ENCODE measurements around the gene PTPRR.
"Not testable (repeated sequence)": the region's sequence is repeated elsewhere in the genome, so short reads cannot be mapped to it uniquely, and the experiment has no call there.

The PTPRR gene

GRCh38 chr12:70812136-70812535, 108.4 kb downstream of the PTPRR start:
- H3K4me3 ChIP-seq (replicated peaks; ENCODE audit: low read depth, low read length) = no peak overlapping the region
- TF ChIP-seq, protein P1, sequence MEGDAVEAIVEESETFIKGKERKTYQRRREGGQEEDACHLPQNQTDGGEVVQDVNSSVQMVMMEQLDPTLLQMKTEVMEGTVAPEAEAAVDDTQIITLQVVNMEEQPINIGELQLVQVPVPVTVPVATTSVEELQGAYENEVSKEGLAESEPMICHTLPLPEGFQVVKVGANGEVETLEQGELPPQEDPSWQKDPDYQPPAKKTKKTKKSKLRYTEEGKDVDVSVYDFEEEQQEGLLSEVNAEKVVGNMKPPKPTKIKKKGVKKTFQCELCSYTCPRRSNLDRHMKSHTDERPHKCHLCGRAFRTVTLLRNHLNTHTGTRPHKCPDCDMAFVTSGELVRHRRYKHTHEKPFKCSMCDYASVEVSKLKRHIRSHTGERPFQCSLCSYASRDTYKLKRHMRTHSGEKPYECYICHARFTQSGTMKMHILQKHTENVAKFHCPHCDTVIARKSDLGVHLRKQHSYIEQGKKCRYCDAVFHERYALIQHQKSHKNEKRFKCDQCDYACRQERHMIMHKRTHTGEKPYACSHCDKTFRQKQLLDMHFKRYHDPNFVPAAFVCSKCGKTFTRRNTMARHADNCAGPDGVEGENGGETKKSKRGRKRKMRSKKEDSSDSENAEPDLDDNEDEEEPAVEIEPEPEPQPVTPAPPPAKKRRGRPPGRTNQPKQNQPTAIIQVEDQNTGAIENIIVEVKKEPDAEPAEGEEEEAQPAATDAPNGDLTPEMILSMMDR (IDR thresholded peaks at IDR 0.05; ENCODE audit: insufficient read depth, low read length, poor library complexity, severe bottlenecking) = no peak
- DNase-seq (ENCODE audit: extremely low read depth, insufficient read length) = no peak
- no peaks in the 10 kb centered on the region for H3K36me3 ChIP-seq (ENCODE audit: control insufficient read depth, insufficient read depth, low read length)
- H3K27me3 ChIP-seq (replicated peaks; ENCODE audit: control insufficient read depth, insufficient read depth, low read length) = no peaks in the 10 kb centered on the region

GRCh38 chr12:70809887-70810286, 110.7 kb downstream of the PTPRR start:
- Histone ChIP-seq H3K27me3 (replicated peaks; ENCODE audit: control insufficient read depth, insufficient read depth, low read length) (no peaks in the 10 kb centered on the region), H3K36me3 (ENCODE audit: control insufficient read depth, insufficient read depth, low read length) (no peaks in the 10 kb centered on the region), H3K4me3 (replicated peaks; ENCODE audit: low read depth, low read length) (no peak overlapping the region)
- TF ChIP-seq, protein P1 (IDR thresholded peaks at IDR 0.05; ENCODE audit: insufficient read depth, low read length, poor library complexity, severe bottlenecking) = no peak
- no peak for DNase-seq (ENCODE audit: extremely low read depth, insufficient read length)

DNA sequence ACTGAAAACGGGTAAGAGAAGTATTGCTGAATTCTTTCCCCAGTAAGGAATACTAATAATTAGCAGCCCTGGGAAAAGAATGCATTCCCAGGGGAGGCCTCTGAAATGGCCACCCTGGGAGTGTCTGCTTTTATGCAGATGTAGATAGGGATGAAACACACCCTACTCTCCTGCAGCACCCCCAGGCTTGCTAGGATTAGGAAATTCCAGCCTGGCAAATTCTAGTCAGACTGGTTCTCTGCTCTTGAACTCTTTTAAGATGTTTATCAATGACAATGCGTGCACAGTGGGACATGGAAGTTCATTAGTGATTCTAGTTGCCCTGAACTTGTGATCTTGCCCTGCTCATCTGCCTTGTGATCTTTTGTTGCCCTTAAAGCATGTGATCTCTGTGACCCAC, 112.5 kb downstream of the PTPRR start:
- H3K36me3 ChIP-seq (ENCODE audit: control insufficient read depth, insufficient read depth, low read length); H3K4me3 ChIP-seq (replicated peaks; ENCODE audit: low read depth, low read length); DNase-seq (ENCODE audit: extremely low read depth, insufficient read length); H3K27me3 ChIP-seq (replicated peaks; ENCODE audit: control insufficient read depth, insufficient read depth, low read length): not testable (repeated sequence)

GRCh38 chr12:70806827-70807226, 113.7 kb downstream of the PTPRR start:
- TF ChIP-seq, protein P1 (IDR thresholded peaks at IDR 0.05; ENCODE audit: insufficient read depth, low read length, poor library complexity, severe bottlenecking) = no peak
- Histone ChIP-seq H3K36me3 (ENCODE audit: control insufficient read depth, insufficient read depth, low read length) (no peaks in the 10 kb centered on the region), H3K4me3 (replicated peaks; ENCODE audit: low read depth, low read length) (no peak overlapping the region), H3K27me3 (replicated peaks; ENCODE audit: control insufficient read depth, insufficient read depth, low read length) (no peaks in the 10 kb centered on the region)
- no peak for DNase-seq (ENCODE audit: extremely low read depth, insufficient read length)

DNA sequence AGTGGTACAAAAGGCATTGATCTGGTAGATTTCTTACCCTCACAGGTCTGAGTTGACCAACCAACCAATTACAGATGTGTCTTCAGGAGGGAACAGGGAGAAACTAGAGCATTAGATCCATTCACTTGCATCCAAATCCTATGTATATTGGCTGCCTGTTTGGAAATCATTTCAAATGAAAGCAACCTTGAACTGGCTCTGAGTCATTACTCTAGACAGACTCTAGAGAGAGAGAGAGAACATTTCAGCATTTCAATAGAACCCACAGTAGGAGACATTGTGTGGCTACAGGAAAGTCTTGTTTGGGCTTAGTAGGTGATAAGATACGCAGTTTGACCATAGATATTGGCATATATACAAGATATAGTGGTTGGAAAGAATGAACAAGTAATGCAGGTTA, 114.5 kb downstream of the PTPRR start:
- H3K27me3 ChIP-seq (replicated peaks; ENCODE audit: control insufficient read depth, insufficient read depth, low read length) = no peaks in the 10 kb centered on the region

GRCh38 chr12:70798016-70798783, 122.3 kb downstream of the PTPRR start:
- no peak for DNase-seq (ENCODE audit: extremely low read depth, insufficient read length)

More for the DNA sequence above, 114.5 kb downstream of the PTPRR start:
- H3K36me3 ChIP-seq (ENCODE audit: control insufficient read depth, insufficient read depth, low read length) = no peaks in the 10 kb centered on the region
- H3K4me3 ChIP-seq (replicated peaks; ENCODE audit: low read depth, low read length) = no peak overlapping the region
- DNase-seq (ENCODE audit: extremely low read depth, insufficient read length) = no peak
- TF ChIP-seq, protein P1 (IDR thresholded peaks at IDR 0.05; ENCODE audit: insufficient read depth, low read length, poor library complexity, severe bottlenecking) = no peak

More at GRCh38 chr12:70798016-70798783, 122.3 kb downstream of the PTPRR start:
- TF ChIP-seq, protein P1 (IDR thresholded peaks at IDR 0.05; ENCODE audit: insufficient read depth, low read length, poor library complexity, severe bottlenecking) = no peak
- Histone ChIP-seq H3K4me3 (replicated peaks; ENCODE audit: low read depth, low read length) (no peak overlapping the region), H3K27me3 (replicated peaks; ENCODE audit: control insufficient read depth, insufficient read depth, low read length) (no peaks in the 10 kb centered on the region), H3K36me3 (ENCODE audit: control insufficient read depth, insufficient read depth, low read length) (no peaks in the 10 kb centered on the region)
